ENCODE measurements around the gene EXOC6B.

Gene EXOC6B

DNA sequence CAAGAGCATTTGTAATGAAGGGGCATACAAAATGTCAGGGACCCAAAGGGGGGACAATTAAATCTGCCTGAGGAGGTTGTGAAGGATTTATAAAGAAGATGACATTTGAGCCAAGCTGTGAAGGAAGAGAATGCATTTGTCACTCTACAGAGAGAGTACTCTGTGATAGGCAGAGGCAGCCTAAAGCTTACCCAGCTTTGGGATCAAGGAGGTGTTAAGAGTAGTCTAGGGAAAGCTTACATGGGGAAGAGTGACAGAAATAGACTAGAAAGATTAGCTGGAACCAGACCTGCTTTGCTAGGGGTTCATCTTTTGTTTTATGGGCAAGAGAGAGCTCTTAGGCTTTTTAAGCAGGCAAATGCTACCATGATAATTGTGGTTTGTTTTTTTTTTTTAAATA, 509.1 kb downstream of the EXOC6B start:
- no peaks in the 10 kb centered on the region for H4K20me1 ChIP-seq (ENCODE audit: insufficient read depth, low read length)
- no peaks in the 10 kb centered on the region for H3K79me2 ChIP-seq (ENCODE audit: low read length)
- H3K9me3 ChIP-seq (ENCODE audit: insufficient read depth, low read length) = no peaks in the 10 kb centered on the region
- H3K4me2 ChIP-seq (ENCODE audit: low read length) = no peak overlapping the region
- H3K4me1 ChIP-seq (ENCODE audit: low read length) = no peaks in the 10 kb centered on the region
- no peak overlapping the region for H2AFZ ChIP-seq (ENCODE audit: low read depth, low read length)
- H3K27ac ChIP-seq (ENCODE audit: low read length) = no peak overlapping the region
- TF ChIP-seq, protein P1, sequence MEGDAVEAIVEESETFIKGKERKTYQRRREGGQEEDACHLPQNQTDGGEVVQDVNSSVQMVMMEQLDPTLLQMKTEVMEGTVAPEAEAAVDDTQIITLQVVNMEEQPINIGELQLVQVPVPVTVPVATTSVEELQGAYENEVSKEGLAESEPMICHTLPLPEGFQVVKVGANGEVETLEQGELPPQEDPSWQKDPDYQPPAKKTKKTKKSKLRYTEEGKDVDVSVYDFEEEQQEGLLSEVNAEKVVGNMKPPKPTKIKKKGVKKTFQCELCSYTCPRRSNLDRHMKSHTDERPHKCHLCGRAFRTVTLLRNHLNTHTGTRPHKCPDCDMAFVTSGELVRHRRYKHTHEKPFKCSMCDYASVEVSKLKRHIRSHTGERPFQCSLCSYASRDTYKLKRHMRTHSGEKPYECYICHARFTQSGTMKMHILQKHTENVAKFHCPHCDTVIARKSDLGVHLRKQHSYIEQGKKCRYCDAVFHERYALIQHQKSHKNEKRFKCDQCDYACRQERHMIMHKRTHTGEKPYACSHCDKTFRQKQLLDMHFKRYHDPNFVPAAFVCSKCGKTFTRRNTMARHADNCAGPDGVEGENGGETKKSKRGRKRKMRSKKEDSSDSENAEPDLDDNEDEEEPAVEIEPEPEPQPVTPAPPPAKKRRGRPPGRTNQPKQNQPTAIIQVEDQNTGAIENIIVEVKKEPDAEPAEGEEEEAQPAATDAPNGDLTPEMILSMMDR (IDR thresholded peaks at IDR 0.05; ENCODE audit: low read depth, low read length) = no peak
- TF ChIP-seq EZH2phosphoT487 (IDR thresholded peaks at IDR 0.05; ENCODE audit: low read depth) = no peak
- H3K4me3 ChIP-seq (ENCODE audit: low read length) = no peak overlapping the region
- no peaks in the 10 kb centered on the region for H3K27me3 ChIP-seq (ENCODE audit: low read depth, low read length)
- H3K36me3 ChIP-seq (replicated peaks; ENCODE audit: low read depth, low read length) = no peaks in the 10 kb centered on the region
- H3K9ac ChIP-seq (ENCODE audit: low read length) = no peak overlapping the region

DNA sequence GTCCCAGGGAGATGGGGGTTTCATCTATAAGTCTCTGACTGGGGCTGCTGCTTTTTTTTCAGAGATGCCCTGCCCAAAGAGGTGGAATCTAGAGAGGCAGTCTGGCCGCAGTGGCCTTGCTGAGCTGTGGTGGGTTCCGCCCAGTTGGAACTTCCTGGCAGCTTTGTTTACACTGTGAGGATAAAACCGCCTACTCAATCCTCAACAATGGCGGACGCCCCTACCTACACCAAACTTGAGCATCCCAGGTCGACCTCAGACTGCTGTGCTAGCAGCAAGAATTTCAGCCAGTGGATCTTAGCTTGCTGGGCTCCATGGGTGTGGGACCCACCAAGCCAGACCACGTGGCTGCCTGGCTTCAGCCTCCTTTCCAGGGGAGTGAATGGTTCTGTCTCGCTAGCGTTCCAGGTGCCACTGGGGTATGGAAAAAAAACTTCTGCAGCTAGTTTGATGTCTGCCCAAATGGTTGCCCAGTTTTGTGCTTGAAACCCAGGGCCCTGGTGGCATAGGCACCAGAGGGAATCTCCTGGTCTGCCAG, 525.6 kb downstream of the EXOC6B start:
- peaks cover 3% of the 10 kb centered on the region for H3K4me1 ChIP-seq (ENCODE audit: low read length)
- H4K20me1 ChIP-seq (ENCODE audit: insufficient read depth, low read length) = no peaks in the 10 kb centered on the region
- H3K79me2 ChIP-seq (ENCODE audit: low read length) = no peaks in the 10 kb centered on the region
- H3K27me3 ChIP-seq (ENCODE audit: low read depth, low read length) = no peaks in the 10 kb centered on the region
- no peak overlapping the region for H3K9ac ChIP-seq (ENCODE audit: low read length)
- no peaks in the 10 kb centered on the region for H3K9me3 ChIP-seq (ENCODE audit: insufficient read depth, low read length)
- H3K27ac ChIP-seq (ENCODE audit: low read length) = no peak overlapping the region
- TF ChIP-seq, protein P1 (IDR thresholded peaks at IDR 0.05; ENCODE audit: low read depth, low read length) = no peak
- no peak for TF ChIP-seq EZH2phosphoT487 (IDR thresholded peaks at IDR 0.05; ENCODE audit: low read depth)
- no peak overlapping the region for H2AFZ ChIP-seq (ENCODE audit: low read depth, low read length)
- H3K36me3 ChIP-seq (replicated peaks; ENCODE audit: low read depth, low read length) = no peaks in the 10 kb centered on the region
- no peak overlapping the region for H3K4me2 ChIP-seq (ENCODE audit: low read length)
- no peak overlapping the region for H3K4me3 ChIP-seq (ENCODE audit: low read length)

DNA sequence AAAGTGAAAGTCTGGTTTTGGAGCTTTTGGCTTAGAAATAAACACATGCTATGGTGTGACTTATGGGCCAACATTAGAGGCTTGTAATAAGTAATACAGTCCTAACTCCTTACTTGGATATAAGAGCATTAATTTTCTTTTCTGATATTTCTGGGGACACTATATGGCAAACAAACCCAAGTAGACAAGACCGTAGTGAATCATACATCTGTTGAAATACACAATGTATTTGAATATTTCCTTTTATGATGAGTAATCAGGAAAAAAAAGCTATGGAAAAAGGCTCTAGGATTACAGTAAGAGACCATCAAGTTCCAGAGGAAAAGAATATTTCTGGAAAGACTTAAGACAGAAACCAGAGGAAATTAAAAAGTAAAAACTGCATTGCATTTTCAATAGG, 532.2 kb downstream of the EXOC6B start:
- no peak for TF ChIP-seq EZH2phosphoT487 (IDR thresholded peaks at IDR 0.05; ENCODE audit: low read depth)
- TF ChIP-seq, protein P1 (IDR thresholded peaks at IDR 0.05; ENCODE audit: low read depth, low read length) = no peak
- no peak overlapping the region for H3K9ac ChIP-seq (ENCODE audit: low read length)
- H3K27ac ChIP-seq (ENCODE audit: low read length) = no peak overlapping the region
- peaks cover 3% of the 10 kb centered on the region for H3K4me1 ChIP-seq (ENCODE audit: low read length)
- H3K27me3 ChIP-seq (ENCODE audit: low read depth, low read length) = no peaks in the 10 kb centered on the region
- H3K79me2 ChIP-seq (ENCODE audit: low read length) = no peaks in the 10 kb centered on the region
- H3K36me3 ChIP-seq (replicated peaks; ENCODE audit: low read depth, low read length) = no peaks in the 10 kb centered on the region
- no peak overlapping the region for H3K4me3 ChIP-seq (ENCODE audit: low read length)
- no peak overlapping the region for H2AFZ ChIP-seq (ENCODE audit: low read depth, low read length)
- H4K20me1 ChIP-seq (ENCODE audit: insufficient read depth, low read length) = no peaks in the 10 kb centered on the region
- H3K9me3 ChIP-seq (ENCODE audit: insufficient read depth, low read length) = no peaks in the 10 kb centered on the region
- H3K4me2 ChIP-seq (ENCODE audit: low read length) = no peak overlapping the region

DNA sequence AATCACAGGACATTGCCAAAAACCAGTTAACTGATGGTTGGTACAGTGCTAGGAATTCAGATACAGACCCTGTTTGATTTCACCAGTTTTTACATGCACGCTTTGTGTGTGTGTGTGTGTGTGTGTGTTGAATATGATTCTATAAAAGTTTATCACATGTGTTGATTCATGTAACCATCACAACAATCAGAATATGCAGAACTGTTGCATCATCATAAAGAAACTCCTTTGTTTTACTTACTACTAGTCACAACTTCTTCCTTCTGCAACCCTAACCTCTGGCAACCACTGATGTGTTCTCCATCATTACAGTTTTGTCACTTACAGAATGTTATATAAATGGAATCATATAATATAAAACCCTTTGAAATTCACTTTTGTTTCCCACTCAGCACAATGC, 533.4 kb downstream of the EXOC6B start:
- H3K4me3 ChIP-seq (ENCODE audit: low read length) = no peak overlapping the region
- H3K36me3 ChIP-seq (replicated peaks; ENCODE audit: low read depth, low read length) = no peaks in the 10 kb centered on the region
- H3K9ac ChIP-seq (ENCODE audit: low read length) = no peak overlapping the region
- H3K79me2 ChIP-seq (ENCODE audit: low read length) = no peaks in the 10 kb centered on the region
- H3K4me2 ChIP-seq (ENCODE audit: low read length) = no peak overlapping the region
- no peaks in the 10 kb centered on the region for H4K20me1 ChIP-seq (ENCODE audit: insufficient read depth, low read length)
- peaks cover 3% of the 10 kb centered on the region for H3K4me1 ChIP-seq (ENCODE audit: low read length)
- no peaks in the 10 kb centered on the region for H3K9me3 ChIP-seq (ENCODE audit: insufficient read depth, low read length)
- H3K27me3 ChIP-seq (ENCODE audit: low read depth, low read length) = no peaks in the 10 kb centered on the region
- TF ChIP-seq, protein P1 (IDR thresholded peaks at IDR 0.05; ENCODE audit: low read depth, low read length) = no peak
- no peak for TF ChIP-seq EZH2phosphoT487 (IDR thresholded peaks at IDR 0.05; ENCODE audit: low read depth)
- no peak overlapping the region for H3K27ac ChIP-seq (ENCODE audit: low read length)
- no peak overlapping the region for H2AFZ ChIP-seq (ENCODE audit: low read depth, low read length)
